ENCODE results near the gene NTN5. TPM values are rescaled to one million over a fixed set of nuclear protein-coding genes. Genes with fewer than 3 reads are reported as not detected.

The NTN5 gene
- total and polyA plus RNA-seq, 2 experiments from 2014 or later = 0.52 to 0.94 TPM

GRCh38 chr19:48661711-48662090 lies 11.1 kb downstream of the NTN5 start:
- H3K36me3 ChIP-seq (ENCODE audit: insufficient read depth) = no peaks in the 10 kb centered on the region
- Mint-ChIP-seq H3K27me3 (ENCODE audit: insufficient read depth, low read depth, poor library complexity) (peaks cover 9% of the 10 kb centered on the region), H3K4me3 (no peak overlapping the region), H3K27ac (no peak overlapping the region), H3K9me3 (peaks cover 8% of the 10 kb centered on the region), H3K36me3 (ENCODE audit: low read depth) (peaks cover 4% of the 10 kb centered on the region; the same call in 1 of the 3 replicates), H3K4me1 (peaks cover 4% of the 10 kb centered on the region)
- H3K4me2 ChIP-seq = no peak overlapping the region
- H3K27me3 ChIP-seq (ENCODE audit: insufficient read depth) = no peaks in the 10 kb centered on the region
- H4K20me1 ChIP-seq (replicated peaks; ENCODE audit: insufficient read depth) = no peaks in the 10 kb centered on the region
- no peaks in the 10 kb centered on the region for H3F3A ChIP-seq (replicated peaks; ENCODE audit: low read depth)
- no peak overlapping the region for H3K4me3 ChIP-seq
- no peak for TF ChIP-seq ZNF114 (CRISPR knock-in tag; IDR thresholded peaks at IDR 0.05)
- TF ChIP-seq, protein P1, sequence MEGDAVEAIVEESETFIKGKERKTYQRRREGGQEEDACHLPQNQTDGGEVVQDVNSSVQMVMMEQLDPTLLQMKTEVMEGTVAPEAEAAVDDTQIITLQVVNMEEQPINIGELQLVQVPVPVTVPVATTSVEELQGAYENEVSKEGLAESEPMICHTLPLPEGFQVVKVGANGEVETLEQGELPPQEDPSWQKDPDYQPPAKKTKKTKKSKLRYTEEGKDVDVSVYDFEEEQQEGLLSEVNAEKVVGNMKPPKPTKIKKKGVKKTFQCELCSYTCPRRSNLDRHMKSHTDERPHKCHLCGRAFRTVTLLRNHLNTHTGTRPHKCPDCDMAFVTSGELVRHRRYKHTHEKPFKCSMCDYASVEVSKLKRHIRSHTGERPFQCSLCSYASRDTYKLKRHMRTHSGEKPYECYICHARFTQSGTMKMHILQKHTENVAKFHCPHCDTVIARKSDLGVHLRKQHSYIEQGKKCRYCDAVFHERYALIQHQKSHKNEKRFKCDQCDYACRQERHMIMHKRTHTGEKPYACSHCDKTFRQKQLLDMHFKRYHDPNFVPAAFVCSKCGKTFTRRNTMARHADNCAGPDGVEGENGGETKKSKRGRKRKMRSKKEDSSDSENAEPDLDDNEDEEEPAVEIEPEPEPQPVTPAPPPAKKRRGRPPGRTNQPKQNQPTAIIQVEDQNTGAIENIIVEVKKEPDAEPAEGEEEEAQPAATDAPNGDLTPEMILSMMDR (conservative IDR thresholded peaks at IDR 0.05; ENCODE audit: low read depth in 2 of 2) = no peak
- TF ChIP-seq, protein P2, sequence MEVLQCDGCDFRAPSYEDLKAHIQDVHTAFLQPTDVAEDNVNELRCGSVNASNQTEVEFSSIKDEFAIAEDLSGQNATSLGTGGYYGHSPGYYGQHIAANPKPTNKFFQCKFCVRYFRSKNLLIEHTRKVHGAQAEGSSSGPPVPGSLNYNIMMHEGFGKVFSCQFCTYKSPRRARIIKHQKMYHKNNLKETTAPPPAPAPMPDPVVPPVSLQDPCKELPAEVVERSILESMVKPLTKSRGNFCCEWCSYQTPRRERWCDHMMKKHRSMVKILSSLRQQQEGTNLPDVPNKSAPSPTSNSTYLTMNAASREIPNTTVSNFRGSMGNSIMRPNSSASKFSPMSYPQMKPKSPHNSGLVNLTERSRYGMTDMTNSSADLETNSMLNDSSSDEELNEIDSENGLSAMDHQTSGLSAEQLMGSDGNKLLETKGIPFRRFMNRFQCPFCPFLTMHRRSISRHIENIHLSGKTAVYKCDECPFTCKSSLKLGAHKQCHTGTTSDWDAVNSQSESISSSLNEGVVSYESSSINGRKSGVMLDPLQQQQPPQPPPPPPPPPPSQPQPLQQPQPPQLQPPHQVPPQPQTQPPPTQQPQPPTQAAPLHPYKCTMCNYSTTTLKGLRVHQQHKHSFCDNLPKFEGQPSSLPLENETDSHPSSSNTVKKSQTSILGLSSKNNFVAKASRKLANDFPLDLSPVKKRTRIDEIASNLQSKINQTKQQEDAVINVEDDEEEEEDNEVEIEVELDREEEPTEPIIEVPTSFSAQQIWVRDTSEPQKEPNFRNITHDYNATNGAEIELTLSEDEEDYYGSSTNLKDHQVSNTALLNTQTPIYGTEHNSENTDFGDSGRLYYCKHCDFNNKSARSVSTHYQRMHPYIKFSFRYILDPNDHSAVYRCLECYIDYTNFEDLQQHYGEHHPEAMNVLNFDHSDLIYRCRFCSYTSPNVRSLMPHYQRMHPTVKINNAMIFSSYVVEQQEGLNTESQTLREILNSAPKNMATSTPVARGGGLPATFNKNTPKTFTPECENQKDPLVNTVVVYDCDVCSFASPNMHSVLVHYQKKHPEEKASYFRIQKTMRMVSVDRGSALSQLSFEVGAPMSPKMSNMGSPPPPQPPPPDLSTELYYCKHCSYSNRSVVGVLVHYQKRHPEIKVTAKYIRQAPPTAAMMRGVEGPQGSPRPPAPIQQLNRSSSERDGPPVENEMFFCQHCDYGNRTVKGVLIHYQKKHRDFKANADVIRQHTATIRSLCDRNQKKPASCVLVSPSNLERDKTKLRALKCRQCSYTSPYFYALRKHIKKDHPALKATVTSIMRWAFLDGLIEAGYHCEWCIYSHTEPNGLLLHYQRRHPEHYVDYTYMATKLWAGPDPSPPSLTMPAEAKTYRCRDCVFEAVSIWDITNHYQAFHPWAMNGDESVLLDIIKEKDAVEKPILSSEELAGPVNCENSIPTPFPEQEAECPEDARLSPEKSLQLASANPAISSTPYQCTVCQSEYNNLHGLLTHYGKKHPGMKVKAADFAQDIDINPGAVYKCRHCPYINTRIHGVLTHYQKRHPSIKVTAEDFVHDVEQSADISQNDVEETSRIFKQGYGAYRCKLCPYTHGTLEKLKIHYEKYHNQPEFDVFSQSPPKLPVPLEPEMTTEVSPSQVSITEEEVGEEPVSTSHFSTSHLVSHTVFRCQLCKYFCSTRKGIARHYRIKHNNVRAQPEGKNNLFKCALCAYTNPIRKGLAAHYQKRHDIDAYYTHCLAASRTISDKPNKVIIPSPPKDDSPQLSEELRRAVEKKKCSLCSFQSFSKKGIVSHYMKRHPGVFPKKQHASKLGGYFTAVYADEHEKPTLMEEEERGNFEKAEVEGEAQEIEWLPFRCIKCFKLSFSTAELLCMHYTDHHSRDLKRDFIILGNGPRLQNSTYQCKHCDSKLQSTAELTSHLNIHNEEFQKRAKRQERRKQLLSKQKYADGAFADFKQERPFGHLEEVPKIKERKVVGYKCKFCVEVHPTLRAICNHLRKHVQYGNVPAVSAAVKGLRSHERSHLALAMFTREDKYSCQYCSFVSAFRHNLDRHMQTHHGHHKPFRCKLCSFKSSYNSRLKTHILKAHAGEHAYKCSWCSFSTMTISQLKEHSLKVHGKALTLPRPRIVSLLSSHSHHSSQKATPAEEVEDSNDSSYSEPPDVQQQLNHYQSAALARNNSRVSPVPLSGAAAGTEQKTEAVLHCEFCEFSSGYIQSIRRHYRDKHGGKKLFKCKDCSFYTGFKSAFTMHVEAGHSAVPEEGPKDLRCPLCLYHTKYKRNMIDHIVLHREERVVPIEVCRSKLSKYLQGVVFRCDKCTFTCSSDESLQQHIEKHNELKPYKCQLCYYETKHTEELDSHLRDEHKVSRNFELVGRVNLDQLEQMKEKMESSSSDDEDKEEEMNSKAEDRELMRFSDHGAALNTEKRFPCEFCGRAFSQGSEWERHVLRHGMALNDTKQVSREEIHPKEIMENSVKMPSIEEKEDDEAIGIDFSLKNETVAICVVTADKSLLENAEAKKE (CRISPR knock-in tag; IDR thresholded peaks at IDR 0.05) = no peak
- TF ChIP-seq EZH2phosphoT487 (IDR thresholded peaks at IDR 0.05; ENCODE audit: unreplicated experiment) = no peak
- TF ChIP-seq, protein P3, sequence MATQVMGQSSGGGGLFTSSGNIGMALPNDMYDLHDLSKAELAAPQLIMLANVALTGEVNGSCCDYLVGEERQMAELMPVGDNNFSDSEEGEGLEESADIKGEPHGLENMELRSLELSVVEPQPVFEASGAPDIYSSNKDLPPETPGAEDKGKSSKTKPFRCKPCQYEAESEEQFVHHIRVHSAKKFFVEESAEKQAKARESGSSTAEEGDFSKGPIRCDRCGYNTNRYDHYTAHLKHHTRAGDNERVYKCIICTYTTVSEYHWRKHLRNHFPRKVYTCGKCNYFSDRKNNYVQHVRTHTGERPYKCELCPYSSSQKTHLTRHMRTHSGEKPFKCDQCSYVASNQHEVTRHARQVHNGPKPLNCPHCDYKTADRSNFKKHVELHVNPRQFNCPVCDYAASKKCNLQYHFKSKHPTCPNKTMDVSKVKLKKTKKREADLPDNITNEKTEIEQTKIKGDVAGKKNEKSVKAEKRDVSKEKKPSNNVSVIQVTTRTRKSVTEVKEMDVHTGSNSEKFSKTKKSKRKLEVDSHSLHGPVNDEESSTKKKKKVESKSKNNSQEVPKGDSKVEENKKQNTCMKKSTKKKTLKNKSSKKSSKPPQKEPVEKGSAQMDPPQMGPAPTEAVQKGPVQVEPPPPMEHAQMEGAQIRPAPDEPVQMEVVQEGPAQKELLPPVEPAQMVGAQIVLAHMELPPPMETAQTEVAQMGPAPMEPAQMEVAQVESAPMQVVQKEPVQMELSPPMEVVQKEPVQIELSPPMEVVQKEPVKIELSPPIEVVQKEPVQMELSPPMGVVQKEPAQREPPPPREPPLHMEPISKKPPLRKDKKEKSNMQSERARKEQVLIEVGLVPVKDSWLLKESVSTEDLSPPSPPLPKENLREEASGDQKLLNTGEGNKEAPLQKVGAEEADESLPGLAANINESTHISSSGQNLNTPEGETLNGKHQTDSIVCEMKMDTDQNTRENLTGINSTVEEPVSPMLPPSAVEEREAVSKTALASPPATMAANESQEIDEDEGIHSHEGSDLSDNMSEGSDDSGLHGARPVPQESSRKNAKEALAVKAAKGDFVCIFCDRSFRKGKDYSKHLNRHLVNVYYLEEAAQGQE (IDR thresholded peaks at IDR 0.05; ENCODE audit: unreplicated experiment) = no peak
- no peak for TF ChIP-seq STAT1 (IDR thresholded peaks at IDR 0.05; ENCODE audit: unreplicated experiment)
- no peak for TF ChIP-seq EZH2 (IDR thresholded peaks at IDR 0.05; ENCODE audit: low read depth, unreplicated experiment)
- no peak for TF ChIP-seq CREB1 (CRISPR knock-in tag; IDR thresholded peaks at IDR 0.05; ENCODE audit: low read depth)
- TF ChIP-seq JUNB (IDR thresholded peaks at IDR 0.05; ENCODE audit: unreplicated experiment) = no peak
- TF ChIP-seq ETS1 (IDR thresholded peaks at IDR 0.05) = no peak
- TF ChIP-seq NANOG (IDR thresholded peaks at IDR 0.05; ENCODE audit: borderline replicate concordance) = no peak
- TF ChIP-seq ZNF331 (CRISPR knock-in tag; IDR thresholded peaks at IDR 0.05; ENCODE audit: low read depth) = no peak
- TF ChIP-seq POLR2AphosphoS5 (IDR thresholded peaks at IDR 0.05; ENCODE audit: low read depth) = no peak
- no peaks in the 10 kb centered on the region for H3K79me2 ChIP-seq (replicated peaks; ENCODE audit: insufficient read depth)
- H3K9me2 ChIP-seq (ENCODE audit: insufficient read depth) = no peaks in the 10 kb centered on the region
- H3K4me1 ChIP-seq (ENCODE audit: insufficient read depth) = no peaks in the 10 kb centered on the region
- H2AFZ ChIP-seq = no peak overlapping the region; the same call in 1 of the 2 replicates
- no peak overlapping the region for H3K27ac ChIP-seq (ENCODE audit: low read depth)
- no peak for DNase-seq (ENCODE audit: low spot score)
- no peak for ATAC-seq
